Measurements from ENCODE around the gene GBF1. TPM values are rescaled to one million over a fixed set of nuclear protein-coding genes. Genes with fewer than 3 reads are reported as not detected.

Gene GBF1
- total RNA-seq, 6 experiments from 2014 or later = 67.2 to 83.6 (median 74.2) TPM

- no peak overlapping the region for H3K4me3 Mint-ChIP-seq
- peaks cover 23% of the 10 kb centered on the region for H3K4me1 Mint-ChIP-seq (ENCODE audit: low read depth)
- no peaks in the 10 kb centered on the region; the same call in 1 of the 2 replicates for H3K27me3 Mint-ChIP-seq (ENCODE audit: insufficient read depth)
- no peaks in the 10 kb centered on the region for H3K9me3 Mint-ChIP-seq
- TF ChIP-seq CTCF (IDR thresholded peaks at IDR 0.05) = no peak
- no peak overlapping the region for H3K27ac Mint-ChIP-seq
- peaks cover 4% of the 10 kb centered on the region for H3K36me3 Mint-ChIP-seq (ENCODE audit: low read depth)
- DNase-seq = no peak
Measured at GRCh38 chr10:102274062-102274461, 28.7 kb downstream of the GBF1 start.

GRCh38 chr10:102275343-102275742, 30.0 kb downstream of the GBF1 start:
- H3K27me3 Mint-ChIP-seq (ENCODE audit: insufficient read depth) = no peaks in the 10 kb centered on the region; the same call in 1 of the 2 replicates
- peaks cover 31% of the 10 kb centered on the region for H3K4me1 Mint-ChIP-seq (ENCODE audit: low read depth)
- H3K36me3 Mint-ChIP-seq (ENCODE audit: low read depth) = no peaks in the 10 kb centered on the region
- H3K9me3 Mint-ChIP-seq = no peaks in the 10 kb centered on the region
- TF ChIP-seq CTCF (IDR thresholded peaks at IDR 0.05) = no peak
- DNase-seq = no peak
- H3K4me3 Mint-ChIP-seq = no peak overlapping the region
- H3K27ac Mint-ChIP-seq = no peak overlapping the region

GRCh38 chr10:102279104-102279503, 33.8 kb downstream of the GBF1 start:
- DNase-seq = no peak
- Mint-ChIP-seq H3K4me3 (no peak overlapping the region), H3K9me3 (no peaks in the 10 kb centered on the region), H3K27me3 (ENCODE audit: insufficient read depth) (no peaks in the 10 kb centered on the region; the same call in 1 of the 2 replicates), H3K36me3 (ENCODE audit: low read depth) (no peaks in the 10 kb centered on the region), H3K27ac (no peak overlapping the region), H3K4me1 (ENCODE audit: low read depth) (peaks cover 29% of the 10 kb centered on the region)
- TF ChIP-seq CTCF (IDR thresholded peaks at IDR 0.05) = no peak

DNA sequence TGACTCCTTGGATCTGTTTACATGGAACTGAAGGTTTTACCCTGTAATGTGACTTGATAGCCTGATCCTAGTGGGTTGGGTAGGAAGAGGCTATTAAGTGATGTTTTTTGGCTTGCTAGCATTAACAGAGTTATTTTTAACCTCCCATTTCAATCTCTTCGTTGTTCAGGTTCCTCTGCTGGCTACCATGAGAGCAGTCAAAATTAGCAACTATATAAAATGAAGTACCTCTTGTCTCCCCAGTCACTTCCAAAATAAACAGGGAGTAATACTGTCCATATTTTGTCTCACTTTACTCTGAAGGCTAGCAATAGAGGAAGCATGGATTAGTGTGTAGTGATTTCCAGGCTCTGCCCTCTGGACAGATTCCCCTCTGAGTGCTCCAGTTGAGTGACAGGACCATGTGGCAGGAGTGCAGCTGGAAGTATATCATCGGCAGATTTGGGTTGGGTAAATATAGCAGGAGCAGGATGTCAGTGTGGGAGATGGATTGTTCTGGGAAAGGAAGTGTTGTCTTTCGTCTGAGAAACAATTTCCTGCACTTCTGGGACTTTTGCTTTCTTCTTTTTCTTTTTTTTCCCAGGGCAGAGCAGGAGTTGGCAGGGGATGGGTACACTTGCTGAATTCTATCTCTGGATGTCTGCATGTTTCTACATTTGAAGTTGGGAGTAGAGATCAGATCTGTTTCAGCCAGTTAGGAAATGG, 35.2 kb downstream of the GBF1 start:
- H3K27ac Mint-ChIP-seq = peak overlapping the region; percentile 67
- H3K4me3 Mint-ChIP-seq = peak overlapping the region; percentile 27; the same call in 1 of the 2 replicates
- H3K36me3 Mint-ChIP-seq (ENCODE audit: low read depth) = no peaks in the 10 kb centered on the region
- no peaks in the 10 kb centered on the region; the same call in 1 of the 2 replicates for H3K27me3 Mint-ChIP-seq (ENCODE audit: insufficient read depth)
- H3K9me3 Mint-ChIP-seq = no peaks in the 10 kb centered on the region
- no peak for DNase-seq
- H3K4me1 Mint-ChIP-seq (ENCODE audit: low read depth) = peaks cover 33% of the 10 kb centered on the region
- no peak for TF ChIP-seq CTCF (IDR thresholded peaks at IDR 0.05)

- peaks cover 39% of the 10 kb centered on the region for H3K4me1 Mint-ChIP-seq (ENCODE audit: low read depth)
- no peak for DNase-seq
- H3K4me3 Mint-ChIP-seq = peak overlapping the region; percentile 27; the same call in 1 of the 2 replicates
- peak overlapping the region; percentile 67 for H3K27ac Mint-ChIP-seq
- no peaks in the 10 kb centered on the region; the same call in 1 of the 2 replicates for H3K27me3 Mint-ChIP-seq (ENCODE audit: insufficient read depth)
- no peaks in the 10 kb centered on the region for H3K36me3 Mint-ChIP-seq (ENCODE audit: low read depth)
- TF ChIP-seq CTCF (IDR thresholded peaks at IDR 0.05) = no peak
- no peaks in the 10 kb centered on the region for H3K9me3 Mint-ChIP-seq
Measured at GRCh38 chr10:102281102-102281487, 35.8 kb downstream of the GBF1 start.

All from HFFc6 (cell line).